Measurements from ENCODE around the gene RFX2.
"Not testable (repeated sequence)": the region's sequence is repeated elsewhere in the genome, so short reads cannot be mapped to it uniquely, and the experiment has no call there.

The RFX2 gene

DNA sequence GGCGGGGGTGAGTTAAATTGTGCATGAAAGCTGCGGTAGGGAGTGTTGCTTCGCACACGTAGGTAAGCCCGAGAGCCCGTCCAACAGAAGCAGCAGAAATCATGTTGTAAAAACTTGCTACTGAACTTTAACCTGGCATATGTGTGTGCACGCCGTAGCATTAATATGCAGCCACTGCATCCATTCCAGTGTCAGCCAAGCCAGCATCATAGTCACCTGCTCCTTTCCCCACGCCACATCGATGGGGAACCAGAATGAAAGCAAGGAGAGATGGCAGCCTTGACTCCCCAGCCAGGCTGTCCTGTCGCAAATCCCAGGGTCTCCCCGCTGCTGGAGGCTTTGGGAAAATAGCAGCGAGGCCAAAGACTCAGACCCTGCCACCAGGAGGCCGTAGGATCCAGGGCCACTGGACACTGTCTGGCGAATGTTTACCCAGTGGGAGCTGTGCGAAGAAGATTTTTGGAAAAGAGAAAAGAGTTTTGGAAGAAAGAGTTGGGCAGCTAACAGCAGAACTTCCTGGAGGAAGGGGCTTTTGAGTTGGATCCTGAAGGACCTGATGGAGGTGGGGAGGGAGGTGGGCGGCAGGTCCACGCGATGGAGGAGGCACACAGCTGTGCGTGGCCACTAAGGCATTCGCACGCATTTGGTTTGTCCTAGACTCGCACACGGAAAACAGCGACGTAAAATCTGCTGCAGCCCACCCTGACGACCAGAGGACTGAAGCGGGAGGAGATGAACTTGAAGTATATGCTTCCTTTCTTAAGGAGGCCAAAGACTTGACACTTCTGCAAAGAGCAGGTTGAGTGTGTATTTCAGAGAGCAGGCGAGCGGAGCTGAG lies 83.7 kb downstream of the RFX2 start:
- H3K4me1 ChIP-seq (ENCODE audit: control insufficient read depth, low read length) = no peaks in the 10 kb centered on the region
- no peaks in the 10 kb centered on the region for H4K20me1 ChIP-seq (ENCODE audit: control insufficient read depth, insufficient read depth, low read depth, low read length)
- no peak overlapping the region for H3K4me3 ChIP-seq (ENCODE audit: low read length)
- no peak overlapping the region for H3K27ac ChIP-seq (ENCODE audit: low read depth, low read length)
- TF ChIP-seq EZH2phosphoT487 (IDR thresholded peaks at IDR 0.05; ENCODE audit: borderline replicate concordance, low read length) = no peak
- TF ChIP-seq, protein P1, sequence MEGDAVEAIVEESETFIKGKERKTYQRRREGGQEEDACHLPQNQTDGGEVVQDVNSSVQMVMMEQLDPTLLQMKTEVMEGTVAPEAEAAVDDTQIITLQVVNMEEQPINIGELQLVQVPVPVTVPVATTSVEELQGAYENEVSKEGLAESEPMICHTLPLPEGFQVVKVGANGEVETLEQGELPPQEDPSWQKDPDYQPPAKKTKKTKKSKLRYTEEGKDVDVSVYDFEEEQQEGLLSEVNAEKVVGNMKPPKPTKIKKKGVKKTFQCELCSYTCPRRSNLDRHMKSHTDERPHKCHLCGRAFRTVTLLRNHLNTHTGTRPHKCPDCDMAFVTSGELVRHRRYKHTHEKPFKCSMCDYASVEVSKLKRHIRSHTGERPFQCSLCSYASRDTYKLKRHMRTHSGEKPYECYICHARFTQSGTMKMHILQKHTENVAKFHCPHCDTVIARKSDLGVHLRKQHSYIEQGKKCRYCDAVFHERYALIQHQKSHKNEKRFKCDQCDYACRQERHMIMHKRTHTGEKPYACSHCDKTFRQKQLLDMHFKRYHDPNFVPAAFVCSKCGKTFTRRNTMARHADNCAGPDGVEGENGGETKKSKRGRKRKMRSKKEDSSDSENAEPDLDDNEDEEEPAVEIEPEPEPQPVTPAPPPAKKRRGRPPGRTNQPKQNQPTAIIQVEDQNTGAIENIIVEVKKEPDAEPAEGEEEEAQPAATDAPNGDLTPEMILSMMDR (IDR thresholded peaks at IDR 0.05; ENCODE audit: low read depth, low read length, poor library complexity, severe bottlenecking) = no peak
- H3K27me3 ChIP-seq (ENCODE audit: control insufficient read depth, low read length) = no peaks in the 10 kb centered on the region
- no peaks in the 10 kb centered on the region for H3K79me2 ChIP-seq (ENCODE audit: control insufficient read depth, low read length)
- H3K9me3 ChIP-seq (ENCODE audit: control insufficient read depth, insufficient read depth, low read length) = no peaks in the 10 kb centered on the region
- no peaks in the 10 kb centered on the region for H3K9me2 ChIP-seq (replicated peaks; ENCODE audit: control insufficient read depth, low read length)
- no peak overlapping the region for H3K4me2 ChIP-seq (ENCODE audit: low read length)
- H3F3A ChIP-seq (ENCODE audit: control insufficient read depth, insufficient read depth) = no peaks in the 10 kb centered on the region
- no peaks in the 10 kb centered on the region for H3K36me3 ChIP-seq (ENCODE audit: control insufficient read depth, low read length)

DNA sequence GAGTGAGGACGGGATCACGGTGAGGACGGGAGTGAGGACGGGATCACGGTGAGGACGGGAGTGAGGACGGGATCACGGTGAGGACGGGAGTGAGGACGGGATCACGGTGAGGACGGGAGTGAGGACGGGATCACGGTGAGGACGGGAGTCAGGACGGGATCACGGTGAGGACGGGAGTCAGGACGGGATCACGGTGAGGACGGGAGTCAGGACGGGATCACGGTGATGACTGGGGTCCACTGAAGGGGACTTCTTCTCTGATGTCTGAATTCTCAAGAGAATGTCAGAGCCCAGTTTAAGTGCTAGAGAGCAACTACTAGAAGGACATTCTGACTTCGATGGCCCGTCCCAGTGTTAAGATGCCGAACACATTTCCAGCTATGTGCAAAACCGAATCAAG lies 85.5 kb downstream of the RFX2 start:
- H3K27ac ChIP-seq (ENCODE audit: low read depth, low read length) = not testable (repeated sequence)

DNA sequence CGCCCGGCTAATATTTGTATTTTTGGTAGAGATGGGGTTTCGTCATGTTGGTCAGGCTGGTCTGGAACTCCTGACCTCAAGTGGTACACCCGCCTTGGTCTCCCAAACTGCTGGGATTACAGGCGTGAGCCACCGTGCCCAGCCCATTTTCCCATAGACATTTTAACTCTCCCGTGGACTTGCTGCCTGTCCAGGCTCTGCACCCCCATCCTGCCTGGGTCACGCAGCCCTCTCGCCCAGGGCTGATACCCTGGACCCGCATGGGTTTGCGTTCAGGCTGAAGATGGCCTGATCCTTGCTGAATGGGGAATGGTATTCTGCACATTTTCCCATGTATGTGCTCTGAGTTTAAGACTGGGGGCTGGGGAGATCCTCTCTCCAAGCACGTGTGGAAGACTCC lies 86.4 kb downstream of the RFX2 start:
- Histone ChIP-seq H3K79me2 (ENCODE audit: control insufficient read depth, low read length) (no peaks in the 10 kb centered on the region), H3K36me3 (ENCODE audit: control insufficient read depth, low read length) (no peaks in the 10 kb centered on the region), H3K27ac (ENCODE audit: low read depth, low read length) (no peak overlapping the region), H3K9me3 (ENCODE audit: control insufficient read depth, insufficient read depth, low read length) (no peaks in the 10 kb centered on the region), H3F3A (ENCODE audit: control insufficient read depth, insufficient read depth) (no peaks in the 10 kb centered on the region), H3K4me1 (ENCODE audit: control insufficient read depth, low read length) (no peaks in the 10 kb centered on the region), H3K9me2 (replicated peaks; ENCODE audit: control insufficient read depth, low read length) (no peaks in the 10 kb centered on the region), H4K20me1 (ENCODE audit: control insufficient read depth, insufficient read depth, low read depth, low read length) (no peaks in the 10 kb centered on the region), H3K4me3 (ENCODE audit: low read length) (no peak overlapping the region), H3K4me2 (ENCODE audit: low read length) (no peak overlapping the region), H3K27me3 (ENCODE audit: control insufficient read depth, low read length) (no peaks in the 10 kb centered on the region)
- TF ChIP-seq EZH2phosphoT487 (IDR thresholded peaks at IDR 0.05; ENCODE audit: borderline replicate concordance, low read length) = no peak
- TF ChIP-seq, protein P1 (IDR thresholded peaks at IDR 0.05; ENCODE audit: low read depth, low read length, poor library complexity, severe bottlenecking) = no peak

More for the DNA sequence above, 85.5 kb downstream of the RFX2 start:
- not testable (repeated sequence) for H3K79me2 ChIP-seq (ENCODE audit: control insufficient read depth, low read length); H3K4me3 ChIP-seq (ENCODE audit: low read length); H3K4me2 ChIP-seq (ENCODE audit: low read length); H3K9me3 ChIP-seq (ENCODE audit: control insufficient read depth, insufficient read depth, low read length); H4K20me1 ChIP-seq (ENCODE audit: control insufficient read depth, insufficient read depth, low read depth, low read length); H3F3A ChIP-seq (ENCODE audit: control insufficient read depth, insufficient read depth); H3K9me2 ChIP-seq (replicated peaks; ENCODE audit: control insufficient read depth, low read length); H3K27me3 ChIP-seq (ENCODE audit: control insufficient read depth, low read length); H3K4me1 ChIP-seq (ENCODE audit: control insufficient read depth, low read length); H3K36me3 ChIP-seq (ENCODE audit: control insufficient read depth, low read length)

DNA sequence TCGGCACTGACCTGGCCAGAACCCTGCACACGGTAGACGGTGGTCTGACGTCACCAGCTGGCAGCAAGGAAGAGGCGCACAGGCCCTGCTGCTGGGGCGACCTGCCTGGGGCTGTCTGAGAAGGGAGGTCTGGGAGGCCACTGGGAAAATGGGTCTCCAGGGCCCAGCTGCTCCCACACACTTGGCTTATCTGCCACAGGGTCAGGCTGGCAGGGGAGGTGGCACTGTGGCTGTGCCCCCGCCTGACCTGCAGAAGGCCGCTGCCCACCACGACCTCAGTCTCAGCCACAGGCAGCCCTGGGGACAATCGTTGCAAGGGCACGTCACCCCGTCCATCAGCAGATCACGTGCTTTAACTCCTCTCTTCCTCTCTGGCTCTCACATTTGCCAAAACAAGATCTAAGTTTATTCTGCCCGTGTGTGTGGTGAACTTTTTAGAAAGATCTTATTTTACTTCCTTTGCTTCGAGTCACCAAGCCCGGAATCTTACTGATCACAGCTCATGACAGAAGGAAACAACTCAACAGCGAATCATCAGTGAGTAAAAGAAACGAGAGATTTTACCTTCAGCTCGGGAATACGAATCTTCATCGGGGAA lies 87.1 kb downstream of the RFX2 start:
- H3K27ac ChIP-seq (ENCODE audit: low read depth, low read length) = no peak overlapping the region
- H3K4me1 ChIP-seq (ENCODE audit: control insufficient read depth, low read length) = no peaks in the 10 kb centered on the region
- no peak overlapping the region for H3K4me2 ChIP-seq (ENCODE audit: low read length)

More for the DNA sequence above, 87.1 kb downstream of the RFX2 start:
- Histone ChIP-seq H3K27me3 (ENCODE audit: control insufficient read depth, low read length) (no peaks in the 10 kb centered on the region), H3F3A (ENCODE audit: control insufficient read depth, insufficient read depth) (no peaks in the 10 kb centered on the region), H3K4me3 (ENCODE audit: low read length) (no peak overlapping the region), H3K36me3 (ENCODE audit: control insufficient read depth, low read length) (no peaks in the 10 kb centered on the region), H3K9me2 (replicated peaks; ENCODE audit: control insufficient read depth, low read length) (no peaks in the 10 kb centered on the region), H3K79me2 (ENCODE audit: control insufficient read depth, low read length) (no peaks in the 10 kb centered on the region), H3K9me3 (ENCODE audit: control insufficient read depth, insufficient read depth, low read length) (no peaks in the 10 kb centered on the region), H4K20me1 (ENCODE audit: control insufficient read depth, insufficient read depth, low read depth, low read length) (no peaks in the 10 kb centered on the region)
- no peak for TF ChIP-seq EZH2phosphoT487 (IDR thresholded peaks at IDR 0.05; ENCODE audit: borderline replicate concordance, low read length)
- TF ChIP-seq, protein P1 (IDR thresholded peaks at IDR 0.05; ENCODE audit: low read depth, low read length, poor library complexity, severe bottlenecking) = no peak

Measured in DOHH2 (cell line).